Motor neuron (in vitro differentiated cells): ENCODE data around the gene EXOC4. TPM values are rescaled to one million over a fixed set of nuclear protein-coding genes. Genes with fewer than 3 reads are reported as not detected.
"Not testable (repeated sequence)": the region's sequence is repeated elsewhere in the genome, so short reads cannot be mapped to it uniquely, and the experiment has no call there.

Experiments
- ATAC-seq, 8 experiments: fragments of 200-7000 bp; cut with Tn5 transposase; replicated peaks in 6 of 8; 2 replicates each; pipeline ENCODE4 v1.8.0; 2021; ENCODE audit warnings: mild to moderate bottlenecking in 8 of 8, moderate library complexity in 8 of 8
- H3K27ac ChIP-seq, 2 donors: fragments of 250-450 bp; sonication (Bioruptor Pico); 2 replicates each; pipeline ENCODE4 v1.9.0; 2021; ENCODE audit warnings: antibody characterized with exemption in 2 of 2, mild to moderate bottlenecking in 2 of 2, moderate library complexity in 1 of 2
- H3K4me1 ChIP-seq, 2 donors: fragments of 250-450 bp; sonication (Bioruptor Pico); replicated peaks in 1 of 2; 2 replicates each; pipeline ENCODE4 v1.6.1; 2021; ENCODE audit warnings: antibody characterized with exemption in 2 of 2, mild to moderate bottlenecking in 2 of 2, moderate library complexity in 1 of 2
- H3K4me3 ChIP-seq, 5 donors: fragments of 250-450 bp; sonication (Bioruptor Pico); 2 replicates each; pipeline ENCODE4 v1.9.0; 2021; ENCODE audit warnings: antibody characterized with exemption in 5 of 5, mild to moderate bottlenecking in 5 of 5, moderate library complexity in 4 of 5
- WGBS, 10 experiments: fragments of 450-650 bp; shearing (Covaris generic); methylation state at CpG; one replicate each; pipeline ENCODE4 v1.0.0; 2022; 5-methylcytosine and 5-hydroxymethylcytosine counted together
- in situ Hi-C, 9 experiments: fragments of 400-800 bp; cut with MboI; loops; one replicate each; pipeline ENCODE4 v1.15.0; 2021; ENCODE audit warnings: low sequenced_read_pairs in 9 of 9, low pct_unique_long_range_greater_than_20kb in 2 of 9; ENCODE audit not compliant: unreplicated experiment in 9 of 9
- total RNA-seq, 8 experiments: library from RNA; unstranded; fragments of 300-600 nt; gene quantifications; 2 replicates each; pipeline versions ENCODE4 v1.2.3 to v1.2.4, GENCODE V29; 2022

EXOC4 gene
- total RNA-seq, 8 experiments from 2014 or later, result 47.7 to 103 (median 60.2) TPM

GRCh38 chr7:133252506-133252857 lies 396 bp upstream of the EXOC4 start:
- Histone ChIP-seq H3K27ac (no peak overlapping the region), H3K4me1 (peaks cover 2 to 8% of the 10 kb centered on the region in 2 donors), H3K4me3 (peak overlapping the region in 1 of 5 donors; percentile 82)
- in situ Hi-C loops, result no loop called here
- ATAC-seq, result no peak
- WGBS, 10 experiments, result 14 to 67% (median 59%) methylated on average over 1 to 3 of the region's 3 CpGs

GRCh38 chr7:133253519-133253875 lies 619 bp downstream of the EXOC4 start:
- in situ Hi-C loops, result no loop called here

GRCh38 chr7:133255486-133255885 lies 2.6 kb downstream of the EXOC4 start:
- ATAC-seq, result no peak
- WGBS, 10 experiments, result 83 to 100% (median 100%) methylated on average over 1 to 2 of the region's 2 CpGs; no CpG with 5 or more reads in 2 of the 10 experiments
- Histone ChIP-seq H3K4me3 (no peak overlapping the region), H3K4me1 (peaks cover 2 to 8% of the 10 kb centered on the region in 2 donors), H3K27ac (no peak overlapping the region)
- in situ Hi-C loops, result no loop called here

More at GRCh38 chr7:133253519-133253875, 619 bp downstream of the EXOC4 start:
- Histone ChIP-seq H3K4me3 (peak overlapping the region; percentile 81 to 96 (median 86)), H3K4me1 (peaks cover 2 to 8% of the 10 kb centered on the region in 2 donors), H3K27ac (peak overlapping the region; percentile 91 to 93)
- ATAC-seq, result peak in 1 of 8 experiments; percentile 2
- WGBS, 10 experiments, result 0 to 20% (median 4%) methylated on average over 1 to 6 of the region's 7 CpGs; no CpG with 5 or more reads in 2 of the 10 experiments

GRCh38 chr7:133258174-133258573 lies 5.3 kb downstream of the EXOC4 start:
- Histone ChIP-seq H3K4me3 (no peak overlapping the region), H3K4me1 (peaks cover 2 to 8% of the 10 kb centered on the region in 2 donors), H3K27ac (no peak overlapping the region)
- ATAC-seq, result no peak
- in situ Hi-C loops, result no loop called here
- WGBS, 10 experiments, result 67 to 100% (median 89%) methylated on average over 1 to 4 of the region's 6 CpGs; no CpG with 5 or more reads in 4 of the 10 experiments

GRCh38 chr7:133265821-133266220 lies 12.9 kb downstream of the EXOC4 start:
- no peaks in the 10 kb centered on the region for H3K4me1 ChIP-seq
- no peak for ATAC-seq

GRCh38 chr7:133268355-133268754 lies 15.5 kb downstream of the EXOC4 start:
- H3K27ac ChIP-seq, result no peak overlapping the region
- in situ Hi-C loops, result no loop called here
- no peak for ATAC-seq
- H3K4me1 ChIP-seq, result no peaks in the 10 kb centered on the region
- 43 to 100% (median 75%) methylated on average over 1 to 2 of the region's 2 CpGs; no CpG with 5 or more reads in 1 of the 10 experiments for WGBS, 10 experiments
- no peak overlapping the region for H3K4me3 ChIP-seq

More at GRCh38 chr7:133265821-133266220, 12.9 kb downstream of the EXOC4 start:
- no peak overlapping the region for H3K4me3 ChIP-seq
- H3K27ac ChIP-seq, result no peak overlapping the region
- in situ Hi-C loops, result no loop called here

GRCh38 chr7:133272336-133272735 lies 19.5 kb downstream of the EXOC4 start:
- WGBS, 10 experiments, result 67 to 100% (median 83%) methylated on average over 1 to 2 of the region's 2 CpGs; no CpG with 5 or more reads in 1 of the 10 experiments
- Histone ChIP-seq H3K27ac (no peak overlapping the region), H3K4me3 (no peak overlapping the region), H3K4me1 (no peaks in the 10 kb centered on the region)
- ATAC-seq, result no peak
- in situ Hi-C loops, result no loop called here

- H3K4me1 ChIP-seq, result no peaks in the 10 kb centered on the region
- no peak overlapping the region for H3K4me3 ChIP-seq
- in situ Hi-C loops, result no loop called here
- no peak for ATAC-seq
- 63 to 100% (median 88%) methylated on average over 1 to 3 of the region's 3 CpGs; no CpG with 5 or more reads in 3 of the 10 experiments for WGBS, 10 experiments
- no peak overlapping the region for H3K27ac ChIP-seq
Measured at GRCh38 chr7:133273227-133273626, 20.3 kb downstream of the EXOC4 start.

GRCh38 chr7:133274265-133274664 lies 21.4 kb downstream of the EXOC4 start:
- no peak overlapping the region for H3K27ac ChIP-seq
- no peak overlapping the region for H3K4me3 ChIP-seq
- H3K4me1 ChIP-seq, result no peaks in the 10 kb centered on the region
- ATAC-seq, result no peak
- 83 to 100% (median 100%) methylated on average over 1 of the region's 1 CpG; no CpG with 5 or more reads in 2 of the 10 experiments for WGBS, 10 experiments
- in situ Hi-C loops, result no loop called here

- H3K4me3 ChIP-seq, result no peak overlapping the region
- no peak for ATAC-seq
- in situ Hi-C loops, result no loop called here
- WGBS, 10 experiments, result 80 to 100% (median 94%) methylated on average over 1 to 8 of the region's 8 CpGs
- no peak overlapping the region for H3K27ac ChIP-seq
- no peaks in the 10 kb centered on the region for H3K4me1 ChIP-seq
Measured at GRCh38 chr7:133275008-133275407, 22.1 kb downstream of the EXOC4 start.

- Histone ChIP-seq H3K4me3 (no peak overlapping the region), H3K27ac (no peak overlapping the region), H3K4me1 (no peaks in the 10 kb centered on the region)
- 40 to 100% (median 87%) methylated on average over 1 to 3 of the region's 3 CpGs; no CpG with 5 or more reads in 1 of the 10 experiments for WGBS, 10 experiments
- in situ Hi-C loops, result no loop called here
- ATAC-seq, result no peak
Measured at GRCh38 chr7:133275446-133276095, 22.7 kb downstream of the EXOC4 start.

- H3K4me1 ChIP-seq, in situ Hi-C loops, ATAC-seq, H3K4me3 ChIP-seq, H3K27ac ChIP-seq: not testable (repeated sequence)
- 100% methylated on average over 1 of the region's 3 CpGs; no CpG with 5 or more reads in 8 of the 10 experiments for WGBS, 10 experiments
Measured at GRCh38 chr7:133278975-133279374, 26.1 kb downstream of the EXOC4 start.

- Histone ChIP-seq H3K27ac (no peak overlapping the region), H3K4me1 (no peaks in the 10 kb centered on the region), H3K4me3 (no peak overlapping the region)
- in situ Hi-C loops, result no loop called here
- WGBS, 10 experiments, result 0 to 100% (median 85%) methylated on average over 1 of the region's 1 CpG; no CpG with 5 or more reads in 3 of the 10 experiments
- ATAC-seq, result no peak
Measured at GRCh38 chr7:133282094-133282493, 29.2 kb downstream of the EXOC4 start.

GRCh38 chr7:133284092-133284491 lies 31.2 kb downstream of the EXOC4 start:
- H3K4me3 ChIP-seq, result no peak overlapping the region
- no peak for ATAC-seq
- WGBS, 10 experiments, result 78 to 100% (median 100%) methylated on average over 1 to 2 of the region's 2 CpGs; no CpG with 5 or more reads in 1 of the 10 experiments
- in situ Hi-C loops, result no loop called here
- no peak overlapping the region for H3K27ac ChIP-seq
- H3K4me1 ChIP-seq, result peaks cover 3 to 9% of the 10 kb centered on the region in 2 donors
